SK-N-SH (cell line): ENCODE results near the gene BCL11B.

Source experiments
- CTCF ChIP-seq: fragments of 200-600 bp; sonication (generic); IDR thresholded peaks from 2 replicates; pipeline ENCODE4 v1.6.1; 2017; ENCODE audit warnings: antibody characterized with exemption, mild to moderate bottlenecking, moderate library complexity
- ELF1 ChIP-seq: IDR thresholded peaks from 2 replicates; pipeline ENCODE4 v1.4.0; 2012
- MAX ChIP-seq: IDR thresholded peaks from 2 replicates; pipeline ENCODE4 v1.4.0; 2012; ENCODE audit warnings: low read depth
- POLR2AphosphoS5 ChIP-seq: IDR thresholded peaks from 2 replicates; pipeline ENCODE4 v1.6.1; 2012; ENCODE audit warnings: low read depth, low read length

- TF ChIP-seq ELF1: no peak
- no peak for TF ChIP-seq POLR2AphosphoS5
- TF ChIP-seq MAX: no peak
- TF ChIP-seq CTCF: no peak
Measured at GRCh38 chr14:99203080-99203479, 68.9 kb downstream of the BCL11B start.
